ENCODE results near the gene PLET1. TPM values are rescaled to one million over a fixed set of nuclear protein-coding genes. Genes with fewer than 3 reads are reported as not detected.

The PLET1 gene, protein sequence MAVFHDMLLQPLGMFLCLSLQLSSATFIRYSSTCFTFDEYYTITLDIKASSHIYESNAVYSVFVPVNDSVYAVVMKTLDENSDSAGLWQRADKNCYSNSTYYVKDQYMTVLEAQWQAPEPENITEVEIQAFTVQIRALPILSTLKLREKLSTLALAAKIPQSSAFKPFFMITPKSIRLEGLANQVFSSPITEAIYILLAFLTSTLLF
- total RNA-seq (not detected), polyA plus RNA-seq (not detected)

DNA sequence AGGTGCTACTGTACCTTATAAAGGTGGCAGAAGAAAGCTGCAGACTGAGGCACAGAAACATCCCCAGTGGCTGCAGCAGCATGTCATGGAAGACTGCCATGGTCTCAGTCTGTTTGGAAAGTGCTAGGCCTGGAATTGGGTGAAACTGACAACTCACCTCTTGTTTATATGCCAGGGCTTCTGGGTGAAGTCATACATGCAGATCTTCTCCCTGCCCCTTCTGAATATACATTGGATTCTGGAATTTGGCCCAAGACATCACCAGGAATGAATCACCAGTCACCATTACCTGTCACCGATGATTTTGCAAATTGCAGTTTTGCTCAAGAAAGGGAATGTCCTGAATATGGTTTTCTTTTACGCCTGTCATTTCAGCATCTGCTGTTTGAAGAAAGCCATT is at the start of gene PLET1:
TSS of gene PLET1 (minus strand) at position 371 of the 400 bp plus-strand sequence. CDS start at position 100, 271 bp downstream.
- 95% methylated on average over 2 of the region's 2 CpGs for WGBS
- no peaks in the 10 kb centered on the region for H3K4me1 ChIP-seq (ENCODE audit: insufficient read depth)
- no peak for DNase-seq (ENCODE audit: extremely low spot score)

DNA sequence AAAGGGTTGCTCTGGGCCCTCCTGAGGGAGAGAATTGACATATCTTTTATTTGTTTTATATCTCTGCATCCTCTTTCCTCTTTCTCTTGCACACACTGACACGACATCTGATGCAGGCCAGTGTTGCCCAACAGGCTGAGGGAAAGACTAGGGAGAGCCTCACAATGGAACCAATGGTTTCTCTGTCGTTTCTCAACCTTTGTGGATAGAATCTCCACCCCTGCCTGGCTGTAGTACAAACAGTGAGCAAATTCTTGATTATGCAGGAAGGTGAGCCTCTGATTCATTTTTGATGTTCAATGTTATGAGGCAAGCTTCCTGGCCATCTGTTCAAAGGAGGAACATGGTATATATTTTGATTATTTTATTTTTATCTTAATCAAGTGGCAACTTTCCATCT is 49.8 kb upstream of the PLET1 start:
- Histone ChIP-seq H3K36me3 (ENCODE audit: insufficient read depth) (no peaks in the 10 kb centered on the region), H3K27ac (ENCODE audit: low read depth) (no peak overlapping the region), H3K4me1 (ENCODE audit: insufficient read depth) (no peaks in the 10 kb centered on the region), H3K4me3 (ENCODE audit: low read depth, low read length) (no peak overlapping the region)
- 56% methylated on average over 2 of the region's 2 CpGs for WGBS
- DNase-seq (ENCODE audit: extremely low spot score): no peak

More for the DNA sequence above, at the start of gene PLET1:
- no peaks in the 10 kb centered on the region for H3K36me3 ChIP-seq (ENCODE audit: insufficient read depth)
- H3K27ac ChIP-seq (ENCODE audit: low read depth): no peak within 1 kb of the TSS
- H3K4me3 ChIP-seq (ENCODE audit: low read depth, low read length): no peak within 1 kb of the TSS

DNA sequence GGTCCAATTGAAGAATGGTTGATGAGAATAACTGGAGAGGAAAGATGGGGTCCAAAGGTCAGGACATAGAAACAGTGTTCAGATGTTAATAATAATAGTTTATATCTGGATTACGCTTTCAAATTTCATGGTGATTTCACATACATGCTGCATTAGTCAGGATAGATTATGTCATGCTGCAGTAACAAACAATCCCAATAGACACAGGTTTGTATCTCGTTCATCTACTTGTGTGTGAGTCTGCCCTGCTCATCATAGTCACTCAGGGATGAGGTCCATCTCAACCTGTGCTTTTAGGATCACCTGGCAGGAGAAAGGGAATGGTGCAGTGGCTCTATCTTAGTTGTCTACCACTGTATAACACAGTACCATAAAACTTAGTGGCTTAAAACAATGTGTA is 48.0 kb upstream of the PLET1 start:
- H3K4me1 ChIP-seq (ENCODE audit: insufficient read depth): no peaks in the 10 kb centered on the region
- 93% methylated on average over 2 of the region's 2 CpGs for WGBS
- no peak overlapping the region for H3K27ac ChIP-seq (ENCODE audit: low read depth)
- H3K36me3 ChIP-seq (ENCODE audit: insufficient read depth): no peaks in the 10 kb centered on the region
- H3K4me3 ChIP-seq (ENCODE audit: low read depth, low read length): no peak overlapping the region
- no peak for DNase-seq (ENCODE audit: extremely low spot score)

DNA sequence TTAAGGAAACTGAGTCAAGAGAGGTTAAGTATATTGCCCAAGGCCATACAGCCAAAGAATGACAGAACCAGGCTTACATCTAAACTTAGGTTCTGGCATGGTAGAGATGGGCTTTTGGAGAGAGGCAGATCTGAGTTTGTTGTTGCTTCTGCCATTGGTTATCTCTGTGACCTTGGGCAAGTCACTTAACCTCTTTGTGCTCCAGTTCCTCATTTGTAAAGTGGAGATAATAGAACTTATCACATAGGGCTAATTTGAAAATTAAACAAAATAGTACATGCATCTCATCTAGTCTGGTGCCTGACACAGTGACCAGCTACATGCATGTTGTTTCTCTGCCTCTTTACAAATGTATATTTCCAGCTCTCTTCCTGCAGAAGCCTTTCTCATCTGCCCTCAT is 47.0 kb upstream of the PLET1 start:
- DNase-seq (ENCODE audit: extremely low spot score): no peak

DNA sequence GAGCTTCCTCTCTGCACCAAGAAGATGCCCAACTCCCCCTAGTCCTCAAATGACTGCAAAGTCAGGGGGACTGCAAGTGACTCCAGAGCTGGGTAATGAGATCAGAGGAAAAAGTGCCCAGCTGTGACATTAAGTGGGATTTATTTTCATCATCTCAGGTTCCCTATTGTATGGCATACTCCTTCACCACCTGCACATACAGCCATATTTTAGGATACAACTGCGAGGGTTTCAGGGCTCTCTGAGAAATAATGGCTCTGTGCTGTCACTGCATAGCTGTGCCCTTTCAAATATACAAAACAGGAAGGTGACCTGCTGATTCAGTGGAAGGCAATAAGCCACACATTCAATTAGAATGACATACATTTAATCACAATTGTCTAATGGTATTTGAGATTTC is 45.6 kb upstream of the PLET1 start:
- Histone ChIP-seq H3K4me3 (ENCODE audit: low read depth, low read length) (no peak overlapping the region), H3K27ac (ENCODE audit: low read depth) (no peak overlapping the region), H3K36me3 (ENCODE audit: insufficient read depth) (no peaks in the 10 kb centered on the region), H3K4me1 (ENCODE audit: insufficient read depth) (no peaks in the 10 kb centered on the region)
- no peak for DNase-seq (ENCODE audit: extremely low spot score)
- 85% methylated on average over 1 of the region's 1 CpG for WGBS

More for the DNA sequence above, 47.0 kb upstream of the PLET1 start:
- Histone ChIP-seq H3K27ac (ENCODE audit: low read depth) (no peak overlapping the region), H3K36me3 (ENCODE audit: insufficient read depth) (no peaks in the 10 kb centered on the region), H3K4me3 (ENCODE audit: low read depth, low read length) (no peak overlapping the region), H3K4me1 (ENCODE audit: insufficient read depth) (no peaks in the 10 kb centered on the region)

DNA sequence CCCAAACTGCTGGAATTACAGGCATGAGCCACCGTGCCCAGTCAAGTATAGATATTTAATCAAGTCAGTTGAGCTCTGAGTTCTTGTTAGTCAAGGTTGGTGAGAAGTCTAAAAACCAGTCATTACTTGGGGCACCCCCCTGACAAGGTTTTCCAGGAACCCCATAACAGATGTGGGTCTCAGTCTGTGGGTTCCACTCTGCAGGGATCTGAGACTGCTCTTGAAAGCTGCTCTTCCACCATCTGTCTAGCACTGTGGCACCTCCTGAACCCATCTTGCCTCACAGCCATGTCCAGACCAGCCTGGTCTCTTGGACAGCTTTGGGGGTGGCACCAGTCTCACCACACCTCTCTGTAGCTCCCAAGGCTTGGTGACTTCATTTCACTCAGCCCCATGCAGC is 44.3 kb upstream of the PLET1 start:
- no peaks in the 10 kb centered on the region for H3K4me1 ChIP-seq (ENCODE audit: insufficient read depth)
- H3K4me3 ChIP-seq (ENCODE audit: low read depth, low read length): no peak overlapping the region
- no peak overlapping the region for H3K27ac ChIP-seq (ENCODE audit: low read depth)
- DNase-seq (ENCODE audit: extremely low spot score): no peak
- 87% methylated on average over 1 of the region's 1 CpG for WGBS
- H3K36me3 ChIP-seq (ENCODE audit: insufficient read depth): no peaks in the 10 kb centered on the region

DNA sequence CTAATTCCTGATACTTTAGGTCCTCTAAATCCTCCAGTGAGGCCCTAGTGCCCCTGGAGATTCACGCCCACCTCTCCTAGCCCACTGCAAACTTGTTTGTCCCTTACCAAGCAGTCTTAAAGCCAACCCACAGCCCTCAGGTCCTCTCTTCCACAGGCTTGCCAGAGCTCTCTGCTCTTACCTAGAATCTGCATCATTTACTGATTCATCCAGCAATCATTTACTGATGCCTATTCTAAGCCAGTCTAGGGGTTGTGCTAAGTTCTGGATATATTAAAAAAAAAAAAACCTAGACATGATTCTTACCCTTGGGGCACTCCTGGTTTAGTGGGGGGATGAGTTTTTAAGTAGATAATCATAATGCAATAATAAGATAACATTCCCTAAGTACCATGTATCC is 43.0 kb upstream of the PLET1 start:
- Histone ChIP-seq H3K4me1 (ENCODE audit: insufficient read depth) (no peaks in the 10 kb centered on the region), H3K36me3 (ENCODE audit: insufficient read depth) (no peaks in the 10 kb centered on the region), H3K27ac (ENCODE audit: low read depth) (no peak overlapping the region), H3K4me3 (ENCODE audit: low read depth, low read length) (no peak overlapping the region)
- DNase-seq (ENCODE audit: extremely low spot score): no peak
- WGBS: 98% methylated on average over 1 of the region's 1 CpG

DNA sequence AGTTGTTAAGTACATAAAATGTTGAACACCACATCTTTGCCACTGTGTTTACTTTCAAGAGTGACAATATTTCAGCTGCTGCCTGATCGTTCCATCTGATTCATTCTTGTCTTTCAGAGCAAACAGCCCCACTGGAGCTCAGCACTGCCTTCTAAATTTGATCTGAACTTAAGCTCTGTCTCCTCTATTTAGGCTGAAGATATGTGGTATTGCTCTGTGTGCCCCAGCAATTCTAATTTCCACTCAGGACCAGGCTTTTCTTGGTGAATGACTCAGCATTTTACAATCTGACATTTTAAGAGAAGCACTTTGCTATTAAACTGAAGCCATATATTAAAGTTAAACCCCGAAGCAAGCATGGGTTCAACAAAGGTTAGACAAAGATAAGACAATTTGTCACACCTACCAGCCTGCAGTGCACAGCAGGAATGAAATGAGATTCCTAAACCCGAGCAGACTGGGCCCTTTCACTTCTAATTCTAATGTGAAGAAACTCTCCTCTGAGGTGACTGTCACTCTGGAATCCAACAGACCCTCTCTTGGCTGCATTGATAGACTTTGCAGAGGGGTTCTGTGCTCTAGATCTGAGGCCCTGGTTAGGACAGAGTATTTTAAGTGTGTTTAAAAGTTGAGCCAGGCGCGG is 41.7 kb upstream of the PLET1 start:
- Histone ChIP-seq H3K36me3 (ENCODE audit: insufficient read depth) (no peaks in the 10 kb centered on the region), H3K27ac (ENCODE audit: low read depth) (no peak overlapping the region), H3K4me3 (ENCODE audit: low read depth, low read length) (no peak overlapping the region), H3K4me1 (ENCODE audit: insufficient read depth) (no peaks in the 10 kb centered on the region)
- DNase-seq (ENCODE audit: extremely low spot score): no peak
- 39% methylated on average over 5 of the region's 5 CpGs for WGBS

DNA sequence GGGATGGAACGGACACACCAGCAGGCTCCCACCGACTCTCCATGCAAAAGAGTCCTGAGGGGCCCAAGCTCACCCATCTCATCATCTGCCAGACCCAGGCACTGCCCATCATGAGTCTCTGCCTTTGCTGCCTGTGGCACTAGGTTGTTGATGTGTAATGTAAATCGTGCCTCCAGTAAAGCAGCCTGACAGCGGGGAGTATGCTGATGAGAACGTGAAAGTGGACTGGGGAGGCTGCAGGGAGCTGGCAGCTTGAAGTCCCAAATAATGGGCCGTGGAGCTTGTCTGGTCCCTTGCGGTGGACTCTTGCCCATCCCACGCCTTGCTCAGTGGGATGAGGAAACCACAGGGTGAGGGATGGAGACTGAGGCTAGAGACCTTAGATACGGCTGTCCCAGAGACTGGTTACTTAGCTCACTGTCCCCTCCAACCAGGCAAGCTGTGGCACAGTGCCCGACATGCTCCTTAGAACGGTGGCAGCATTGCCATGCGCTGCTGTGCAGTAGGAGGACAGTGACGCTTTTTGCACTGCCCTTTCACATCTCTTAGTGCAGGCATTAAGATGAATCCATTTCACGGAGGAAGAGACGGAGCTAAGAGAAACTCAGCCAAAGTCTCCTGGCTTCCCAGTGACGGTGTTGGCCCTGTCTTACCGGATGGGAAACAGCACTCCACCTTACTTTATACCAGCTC is 39.6 kb upstream of the PLET1 start:
- Histone ChIP-seq H3K27ac (ENCODE audit: low read depth) (no peak overlapping the region), H3K4me1 (ENCODE audit: insufficient read depth) (no peaks in the 10 kb centered on the region), H3K36me3 (ENCODE audit: insufficient read depth) (no peaks in the 10 kb centered on the region), H3K4me3 (ENCODE audit: low read depth, low read length) (no peak overlapping the region)
- no peak for DNase-seq (ENCODE audit: extremely low spot score)
- 78% methylated on average over 17 of the region's 17 CpGs for WGBS

DNA sequence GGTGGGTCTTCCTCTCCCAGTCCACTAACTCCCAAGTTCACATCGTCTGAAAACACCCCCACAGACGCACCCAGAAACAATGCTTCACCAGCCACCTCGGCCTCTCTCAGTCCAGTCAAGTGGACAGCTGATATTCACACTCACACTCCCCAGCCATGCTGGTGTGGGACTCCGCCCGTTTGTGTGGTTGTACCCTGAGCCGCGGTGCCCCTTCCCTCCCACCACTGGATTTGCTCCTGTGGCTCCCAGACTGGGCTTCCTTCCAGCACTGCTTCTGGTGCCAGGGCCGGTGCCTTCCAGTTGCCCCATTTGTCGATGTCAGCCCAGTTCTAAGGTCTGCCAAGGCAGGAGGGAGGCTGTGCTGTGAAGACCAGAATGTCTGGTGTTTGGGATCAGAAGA is 37.9 kb upstream of the PLET1 start:
- H3K4me1 ChIP-seq (ENCODE audit: insufficient read depth): no peaks in the 10 kb centered on the region
- no peak for DNase-seq (ENCODE audit: extremely low spot score)
- H3K4me3 ChIP-seq (ENCODE audit: low read depth, low read length): no peak overlapping the region
- WGBS: 74% methylated on average over 9 of the region's 9 CpGs
- H3K27ac ChIP-seq (ENCODE audit: low read depth): no peak overlapping the region
- no peaks in the 10 kb centered on the region for H3K36me3 ChIP-seq (ENCODE audit: insufficient read depth)

DNA sequence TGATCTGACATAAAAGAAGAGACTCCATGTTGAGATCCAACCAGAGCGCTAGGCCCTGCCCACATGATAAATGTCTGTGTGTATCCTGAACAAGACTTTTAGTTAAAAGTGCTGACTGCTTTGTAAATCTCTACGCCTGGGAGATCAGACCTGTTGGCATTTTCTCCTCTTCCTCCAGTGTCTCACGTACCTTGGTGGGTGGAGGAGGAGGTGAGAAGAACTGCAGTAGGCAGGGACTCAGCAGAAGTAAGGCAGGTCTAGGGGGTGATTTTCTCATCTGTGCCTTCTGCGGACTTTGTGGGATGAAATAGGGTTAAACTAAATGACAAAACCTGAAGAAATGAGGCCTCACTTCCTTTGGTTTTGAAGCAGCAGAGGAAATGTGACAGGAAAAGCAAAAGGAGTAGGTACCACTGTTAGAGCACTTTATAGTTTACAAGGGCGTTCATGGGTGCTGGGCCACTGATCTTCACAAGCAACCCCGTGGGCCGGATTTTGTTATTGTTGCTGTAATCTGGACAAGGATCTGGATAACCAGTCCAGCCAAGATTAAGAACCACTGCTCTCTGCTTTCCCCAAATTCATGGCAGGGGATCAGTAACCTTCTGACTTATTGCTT is 36.7 kb upstream of the PLET1 start:
- WGBS: 77% methylated on average over 7 of the region's 7 CpGs

DNA sequence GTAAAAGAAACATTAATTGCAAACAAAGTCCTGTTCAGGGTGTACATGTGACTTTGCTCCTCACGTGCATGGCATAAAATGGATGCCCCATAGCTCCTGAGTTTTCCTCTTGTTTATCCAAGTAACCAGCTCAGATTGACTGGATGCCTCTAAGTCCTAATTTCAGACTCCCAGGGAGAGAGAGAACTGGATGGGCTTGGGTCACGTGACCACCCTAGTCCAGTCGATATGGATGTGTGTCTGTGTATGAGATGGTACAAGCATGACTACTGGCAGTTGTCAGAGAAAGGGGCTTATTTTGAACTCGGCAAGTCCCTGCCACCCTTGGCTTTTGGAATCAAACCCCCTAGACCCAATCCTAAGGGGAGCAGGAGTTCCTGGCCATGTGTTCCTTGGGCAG is 35.4 kb upstream of the PLET1 start:
- Histone ChIP-seq H3K27ac (ENCODE audit: low read depth) (no peak overlapping the region), H3K4me1 (ENCODE audit: insufficient read depth) (no peaks in the 10 kb centered on the region), H3K36me3 (ENCODE audit: insufficient read depth) (no peaks in the 10 kb centered on the region), H3K4me3 (ENCODE audit: low read depth, low read length) (no peak overlapping the region)
- 95% methylated on average over 4 of the region's 4 CpGs for WGBS
- no peak for DNase-seq (ENCODE audit: extremely low spot score)

More for the DNA sequence above, 36.7 kb upstream of the PLET1 start:
- DNase-seq (ENCODE audit: extremely low spot score): no peak
- Histone ChIP-seq H3K27ac (ENCODE audit: low read depth) (no peak overlapping the region), H3K4me1 (ENCODE audit: insufficient read depth) (no peaks in the 10 kb centered on the region), H3K36me3 (ENCODE audit: insufficient read depth) (no peaks in the 10 kb centered on the region), H3K4me3 (ENCODE audit: low read depth, low read length) (no peak overlapping the region)

DNA sequence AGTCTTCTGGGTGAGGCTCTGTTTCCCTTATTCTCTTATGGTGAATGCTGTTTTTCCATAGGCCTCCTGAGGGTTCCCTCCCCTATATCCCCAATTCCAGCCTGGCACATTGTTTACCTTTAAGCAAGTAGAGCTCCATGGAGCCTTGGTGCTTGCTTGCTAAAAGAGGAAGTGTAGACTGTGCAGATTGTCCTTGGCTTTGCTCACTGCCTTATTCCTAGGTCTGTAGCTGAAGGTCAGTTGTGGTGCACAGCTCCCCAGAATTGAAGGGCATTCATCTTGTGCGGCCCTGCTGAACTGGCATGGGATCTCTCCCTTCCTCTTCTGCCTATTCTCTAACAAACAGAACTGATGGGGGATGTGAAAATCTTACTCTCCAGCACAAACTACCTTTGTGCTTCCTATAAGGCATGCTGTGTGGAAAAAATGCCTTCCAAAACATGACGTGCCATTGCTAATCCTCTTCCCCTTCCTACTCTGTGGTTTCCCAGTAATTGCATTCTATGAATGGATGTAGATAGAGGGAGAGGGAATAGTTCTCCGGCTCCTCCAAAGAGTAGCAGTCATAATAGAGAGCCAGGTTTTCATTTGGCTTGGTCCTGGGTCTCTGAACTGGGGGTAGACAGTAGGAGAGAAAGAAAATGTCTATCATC is 34.2 kb upstream of the PLET1 start:
- H3K27ac ChIP-seq (ENCODE audit: low read depth): no peak overlapping the region
- no peaks in the 10 kb centered on the region for H3K36me3 ChIP-seq (ENCODE audit: insufficient read depth)
- DNase-seq (ENCODE audit: extremely low spot score): no peak
- WGBS: 72% methylated on average over 3 of the region's 3 CpGs
- no peak overlapping the region for H3K4me3 ChIP-seq (ENCODE audit: low read depth, low read length)
- peaks cover 3% of the 10 kb centered on the region for H3K4me1 ChIP-seq (ENCODE audit: insufficient read depth)
